ENCODE data around the gene ZBED4. TPM values are rescaled to one million over a fixed set of nuclear protein-coding genes. Genes with fewer than 3 reads are reported as not detected.
A peak's percentile ranks its signal among the peaks of the same experiment; 100 is the strongest.

The ZBED4 gene
- total RNA-seq, 1 experiment from 2014 or later = 21.6 TPM

GRCh38 chr22:49825944-49826602, 27.6 kb upstream of the ZBED4 start:
- ATAC-seq (0 out of 2 replicates have a peak, but pooled peaks have one; percentile 34), DNase-seq (ENCODE audit: low read depth, low spot score) (no peak)
- Histone ChIP-seq H3K9me3 (ENCODE audit: control insufficient read depth in 1 of 2, insufficient read depth in 1 of 2, low read depth in 1 of 2, low read length in 2 of 2) (no peaks in the 10 kb centered on the region), H3K36me3 (ENCODE audit: control insufficient read depth in 1 of 2, insufficient read depth in 2 of 2, low read length in 2 of 2) (peaks cover 18 to 19% of the 10 kb centered on the region in 2 experiments; a peak in 3 of 4 replicates), H3K9me2 (ENCODE audit: insufficient read depth) (no peaks in the 10 kb centered on the region), H3K79me2 (ENCODE audit: insufficient read depth, low read length) (peaks cover 61% of the 10 kb centered on the region), H3K4me3 (replicated peaks in 1 of 2; ENCODE audit: low read depth in 1 of 2, low read length in 2 of 2) (peak overlapping the region; percentile 76 to 88), H4K20me1 (ENCODE audit: insufficient read depth) (no peaks in the 10 kb centered on the region), H3K27ac (ENCODE audit: low read depth, low read length) (peak overlapping the region; percentile 72), H3K4me2 (ENCODE audit: low read length) (peak overlapping the region; percentile 99), H3K4me1 (ENCODE audit: control insufficient read depth in 1 of 2, insufficient read depth in 2 of 2, low read length in 2 of 2) (peaks cover 8 to 20% of the 10 kb centered on the region in 2 experiments), H2AFZ (ENCODE audit: low read depth, low read length, poor library complexity, severe bottlenecking) (no peak overlapping the region), H3K9ac (ENCODE audit: low read length) (peak overlapping the region; percentile 90), H3K27me3 (ENCODE audit: insufficient read depth, low read length) (no peaks in the 10 kb centered on the region)
- no TSS peak for BruUV-seq (replicated peaks)
- intact Hi-C loops (cut with micrococcal nuclease) = no loop called here
- ChIA-PET CTCF (no interaction called here), POLR2A (no interaction called here), RAD21 (ENCODE audit: low non-redundant PET in 1 of 2, low total read pairs in 2 of 2, uncharacterized antibody in 2 of 2, unreplicated experiment in 2 of 2) (no interaction called here)
- TF ChIP-seq FOSL1 (IDR thresholded peaks at IDR 0.05; ENCODE audit: low read depth) (no peak), ZBTB33 (IDR thresholded peaks at IDR 0.05; ENCODE audit: extremely low read depth, insufficient replicate concordance, low read length) (no peak), EZH2 (IDR thresholded peaks at IDR 0.05) (no peak), POLR2A (IDR thresholded peaks at IDR 0.05; ENCODE audit: borderline replicate concordance, extremely low read depth, insufficient read depth, insufficient read length) (no peak), SRF (IDR thresholded peaks at IDR 0.05; ENCODE audit: low read depth) (no peak), YY1 (IDR thresholded peaks at IDR 0.05; ENCODE audit: extremely low read depth, insufficient replicate concordance, low read depth, low read length) (no peak), JUND (IDR thresholded peaks at IDR 0.05) (no peak), RAD21 (IDR thresholded peaks at IDR 0.05; ENCODE audit: low read depth) (no peak), ELF1 (IDR thresholded peaks at IDR 0.05; ENCODE audit: borderline replicate concordance, low read depth) (no peak), CEBPB (IDR thresholded peaks at IDR 0.05; ENCODE audit: low read depth) (no peak), TCF7L2 (IDR thresholded peaks at IDR 0.05; ENCODE audit: borderline replicate concordance, extremely low read depth, insufficient read depth, insufficient read length) (no peak), SP1 (IDR thresholded peaks at IDR 0.05; ENCODE audit: low read depth) (no peak), POLR2AphosphoS5 (IDR thresholded peaks at IDR 0.05; ENCODE audit: low read depth, low read length) (no peak), CBX3 (IDR thresholded peaks at IDR 0.05; ENCODE audit: low read depth) (no peak), EGR1 (IDR thresholded peaks at IDR 0.05; ENCODE audit: low read depth) (no peak), CTCF (IDR thresholded peaks at IDR 0.05 in 2 of 3, conservative IDR thresholded peaks at IDR 0.05 in 1 of 3; ENCODE audit: borderline replicate concordance in 1 of 3, insufficient read depth in 1 of 3, low read depth in 2 of 3, low read length in 2 of 3) (no peak), SIN3A (IDR thresholded peaks at IDR 0.05; ENCODE audit: low read depth) (no peak), EZH2phosphoT487 (IDR thresholded peaks at IDR 0.05; ENCODE audit: borderline replicate concordance) (no peak)
- TF ChIP-seq, protein P1, sequence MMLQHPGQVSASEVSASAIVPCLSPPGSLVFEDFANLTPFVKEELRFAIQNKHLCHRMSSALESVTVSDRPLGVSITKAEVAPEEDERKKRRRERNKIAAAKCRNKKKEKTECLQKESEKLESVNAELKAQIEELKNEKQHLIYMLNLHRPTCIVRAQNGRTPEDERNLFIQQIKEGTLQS (IDR thresholded peaks at IDR 0.05) = no peak
- TF ChIP-seq, protein P2, sequence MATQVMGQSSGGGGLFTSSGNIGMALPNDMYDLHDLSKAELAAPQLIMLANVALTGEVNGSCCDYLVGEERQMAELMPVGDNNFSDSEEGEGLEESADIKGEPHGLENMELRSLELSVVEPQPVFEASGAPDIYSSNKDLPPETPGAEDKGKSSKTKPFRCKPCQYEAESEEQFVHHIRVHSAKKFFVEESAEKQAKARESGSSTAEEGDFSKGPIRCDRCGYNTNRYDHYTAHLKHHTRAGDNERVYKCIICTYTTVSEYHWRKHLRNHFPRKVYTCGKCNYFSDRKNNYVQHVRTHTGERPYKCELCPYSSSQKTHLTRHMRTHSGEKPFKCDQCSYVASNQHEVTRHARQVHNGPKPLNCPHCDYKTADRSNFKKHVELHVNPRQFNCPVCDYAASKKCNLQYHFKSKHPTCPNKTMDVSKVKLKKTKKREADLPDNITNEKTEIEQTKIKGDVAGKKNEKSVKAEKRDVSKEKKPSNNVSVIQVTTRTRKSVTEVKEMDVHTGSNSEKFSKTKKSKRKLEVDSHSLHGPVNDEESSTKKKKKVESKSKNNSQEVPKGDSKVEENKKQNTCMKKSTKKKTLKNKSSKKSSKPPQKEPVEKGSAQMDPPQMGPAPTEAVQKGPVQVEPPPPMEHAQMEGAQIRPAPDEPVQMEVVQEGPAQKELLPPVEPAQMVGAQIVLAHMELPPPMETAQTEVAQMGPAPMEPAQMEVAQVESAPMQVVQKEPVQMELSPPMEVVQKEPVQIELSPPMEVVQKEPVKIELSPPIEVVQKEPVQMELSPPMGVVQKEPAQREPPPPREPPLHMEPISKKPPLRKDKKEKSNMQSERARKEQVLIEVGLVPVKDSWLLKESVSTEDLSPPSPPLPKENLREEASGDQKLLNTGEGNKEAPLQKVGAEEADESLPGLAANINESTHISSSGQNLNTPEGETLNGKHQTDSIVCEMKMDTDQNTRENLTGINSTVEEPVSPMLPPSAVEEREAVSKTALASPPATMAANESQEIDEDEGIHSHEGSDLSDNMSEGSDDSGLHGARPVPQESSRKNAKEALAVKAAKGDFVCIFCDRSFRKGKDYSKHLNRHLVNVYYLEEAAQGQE (IDR thresholded peaks at IDR 0.05; ENCODE audit: low read depth) = no peak
